ENCODE results near the gene DGKI. TPM values are rescaled to one million over a fixed set of nuclear protein-coding genes. Genes with fewer than 3 reads are reported as not detected.

DGKI gene
- total and polyA plus RNA-seq, 4 experiments from 2014 or later = 0.11 TPM; not detected in 3

DNA sequence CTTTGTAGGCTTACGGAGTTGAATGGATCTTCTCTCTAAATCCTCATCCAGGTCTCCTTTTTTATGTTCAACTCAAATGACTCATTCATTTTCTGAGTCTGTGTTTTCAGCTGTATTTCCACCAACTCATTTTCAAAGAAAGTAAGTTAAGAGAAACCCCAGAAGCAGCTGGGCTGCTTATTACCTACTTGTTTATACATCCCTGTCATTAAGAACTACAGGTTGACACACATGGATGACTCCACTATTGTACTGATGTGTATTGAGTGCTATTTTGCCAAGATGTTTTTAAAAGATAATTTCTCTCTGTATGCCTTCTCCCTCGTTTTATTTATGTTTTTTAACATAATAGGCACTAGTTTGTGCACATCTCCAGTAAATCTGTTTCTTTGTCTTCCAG, 41.9 kb downstream of the DGKI start:
- no peak overlapping the region for H3K27ac ChIP-seq (ENCODE audit: low read depth, low read length)
- H3K9me3 ChIP-seq (ENCODE audit: control insufficient read depth in 1 of 2, low read length in 2 of 2) = no peaks in the 10 kb centered on the region
- no peaks in the 10 kb centered on the region for H3K4me1 ChIP-seq (ENCODE audit: insufficient read depth, low read length)
- H3K4me1 Mint-ChIP-seq = no peaks in the 10 kb centered on the region
- H3K4me3 Mint-ChIP-seq = no peak overlapping the region
- POLR2A ChIA-PET (ENCODE audit: partially characterized antibody) = no interaction called here
- H3K27me3 Mint-ChIP-seq = peaks cover 8 to 14% of the 10 kb centered on the region in 2 donors
- CTCF ChIA-PET (ENCODE audit: partially characterized antibody) = no interaction called here
- no peak overlapping the region for H3K4me3 ChIP-seq (ENCODE audit: low read length in 2 of 2)
- H3K27me3 ChIP-seq (ENCODE audit: insufficient read depth, low read length) = no peaks in the 10 kb centered on the region
- no peak overlapping the region for H3K27ac Mint-ChIP-seq
- DNase-seq = no peak
- intact Hi-C loops (cut with micrococcal nuclease) = no loop called here
- H3K9me3 Mint-ChIP-seq = peaks cover 0 to 2% (median 0%) of the 10 kb centered on the region in 8 donors
- no peaks in the 10 kb centered on the region for H3K36me3 ChIP-seq (ENCODE audit: insufficient read depth, low read length)
- no peaks in the 10 kb centered on the region for H3K36me3 Mint-ChIP-seq

GRCh38 chr7:137801491-137801890, 45.3 kb downstream of the DGKI start:
- CTCF ChIA-PET (ENCODE audit: partially characterized antibody) = no interaction called here
- H3K27me3 ChIP-seq (ENCODE audit: insufficient read depth, low read length) = no peaks in the 10 kb centered on the region
- no peak for DNase-seq
- Mint-ChIP-seq H3K27me3 (peaks cover 1 to 6% of the 10 kb centered on the region in 2 donors), H3K4me1 (no peaks in the 10 kb centered on the region), H3K4me3 (no peak overlapping the region), H3K9me3 (peaks cover 0 to 2% (median 0%) of the 10 kb centered on the region in 8 donors), H3K36me3 (no peaks in the 10 kb centered on the region), H3K27ac (no peak overlapping the region)
- intact Hi-C loops (cut with micrococcal nuclease) = no loop called here
- POLR2A ChIA-PET (ENCODE audit: partially characterized antibody) = no interaction called here
- H3K4me1 ChIP-seq (ENCODE audit: insufficient read depth, low read length) = no peaks in the 10 kb centered on the region
- no peak overlapping the region for H3K4me3 ChIP-seq (ENCODE audit: low read length in 2 of 2)
- H3K27ac ChIP-seq (ENCODE audit: low read depth, low read length) = no peak overlapping the region
- no peaks in the 10 kb centered on the region for H3K36me3 ChIP-seq (ENCODE audit: insufficient read depth, low read length)
- H3K9me3 ChIP-seq (ENCODE audit: control insufficient read depth in 1 of 2, low read length in 2 of 2) = no peaks in the 10 kb centered on the region

- Mint-ChIP-seq H3K4me1 (no peaks in the 10 kb centered on the region), H3K4me3 (no peak overlapping the region), H3K9me3 (peaks cover 0 to 7% (median 0%) of the 10 kb centered on the region in 8 donors), H3K27ac (no peak overlapping the region), H3K27me3 (peaks cover 1 to 4% of the 10 kb centered on the region in 2 donors), H3K36me3 (no peaks in the 10 kb centered on the region)
- intact Hi-C loops (cut with micrococcal nuclease) = no loop called here
- POLR2A ChIA-PET (ENCODE audit: partially characterized antibody) = no interaction called here
- H3K4me1 ChIP-seq (ENCODE audit: insufficient read depth, low read length) = no peaks in the 10 kb centered on the region
- CTCF ChIA-PET (ENCODE audit: partially characterized antibody) = no interaction called here
- no peaks in the 10 kb centered on the region for H3K36me3 ChIP-seq (ENCODE audit: insufficient read depth, low read length)
- H3K27ac ChIP-seq (ENCODE audit: low read depth, low read length) = no peak overlapping the region
- H3K27me3 ChIP-seq (ENCODE audit: insufficient read depth, low read length) = no peaks in the 10 kb centered on the region
- H3K9me3 ChIP-seq (ENCODE audit: control insufficient read depth in 1 of 2, low read length in 2 of 2) = no peaks in the 10 kb centered on the region
- no peak for DNase-seq
- H3K4me3 ChIP-seq (ENCODE audit: low read length in 2 of 2) = no peak overlapping the region
Observed at GRCh38 chr7:137801003-137801402, 45.8 kb downstream of the DGKI start.

DNA sequence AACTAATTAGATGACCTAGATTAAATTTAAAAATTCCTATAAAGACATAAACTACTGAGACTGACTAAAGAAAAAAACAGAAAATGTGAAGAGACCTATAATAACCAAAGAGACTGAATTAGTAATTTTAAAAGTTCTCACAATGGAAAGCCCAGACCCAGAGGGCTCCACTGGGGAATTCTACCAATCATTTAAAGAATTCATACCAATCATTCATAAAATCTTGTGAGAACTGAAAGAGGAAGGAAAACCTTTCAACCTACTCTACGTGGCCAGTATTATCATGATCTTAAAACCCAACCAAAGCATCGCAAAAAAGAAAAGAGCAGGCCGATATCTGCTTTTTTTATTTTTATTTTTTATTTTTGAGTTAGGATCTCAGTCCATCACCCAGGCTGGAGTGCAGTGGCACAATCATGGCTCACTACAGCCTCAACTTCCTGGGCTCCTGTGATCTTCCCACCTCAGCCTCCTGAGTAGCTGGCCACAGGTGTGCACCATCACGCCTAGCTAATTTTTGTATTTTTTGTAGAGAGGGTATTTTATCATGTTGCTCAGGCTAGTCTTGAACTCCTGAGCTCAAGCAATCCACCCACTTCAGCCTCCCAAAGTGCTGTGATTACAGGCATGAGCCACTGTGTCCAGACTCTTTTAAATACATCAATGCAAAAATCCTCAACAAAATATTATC, 48.6 kb downstream of the DGKI start:
- H3K36me3 ChIP-seq (ENCODE audit: insufficient read depth, low read length) = no peaks in the 10 kb centered on the region
- no peak for DNase-seq
- H3K4me1 ChIP-seq (ENCODE audit: insufficient read depth, low read length) = no peaks in the 10 kb centered on the region
- H3K36me3 Mint-ChIP-seq = no peaks in the 10 kb centered on the region
- H3K9me3 Mint-ChIP-seq = peaks cover 0 to 12% (median 0%) of the 10 kb centered on the region in 8 donors
- no peaks in the 10 kb centered on the region for H3K9me3 ChIP-seq (ENCODE audit: control insufficient read depth in 1 of 2, low read length in 2 of 2)
- no peaks in the 10 kb centered on the region for H3K27me3 ChIP-seq (ENCODE audit: insufficient read depth, low read length)
- no peak overlapping the region for H3K4me3 ChIP-seq (ENCODE audit: low read length in 2 of 2)
- no peaks in the 10 kb centered on the region for H3K4me1 Mint-ChIP-seq
- H3K4me3 Mint-ChIP-seq = no peak overlapping the region
- H3K27me3 Mint-ChIP-seq = peaks cover 1% of the 10 kb centered on the region in 2 donors
- ChIA-PET POLR2A (ENCODE audit: partially characterized antibody) (no interaction called here), CTCF (ENCODE audit: partially characterized antibody) (no interaction called here)
- H3K27ac ChIP-seq (ENCODE audit: low read depth, low read length) = no peak overlapping the region
- intact Hi-C loops (cut with micrococcal nuclease) = no loop called here
- no peak overlapping the region for H3K27ac Mint-ChIP-seq

GRCh38 chr7:137795211-137795610, 51.6 kb downstream of the DGKI start:
- Mint-ChIP-seq H3K9me3 (peaks cover 0 to 12% (median 0%) of the 10 kb centered on the region in 8 donors), H3K27me3 (peaks cover 1% of the 10 kb centered on the region in 2 donors), H3K27ac (no peak overlapping the region), H3K36me3 (no peaks in the 10 kb centered on the region), H3K4me3 (no peak overlapping the region), H3K4me1 (no peaks in the 10 kb centered on the region)
- no peaks in the 10 kb centered on the region for H3K4me1 ChIP-seq (ENCODE audit: insufficient read depth, low read length)
- intact Hi-C loops (cut with micrococcal nuclease) = no loop called here
- no peaks in the 10 kb centered on the region for H3K9me3 ChIP-seq (ENCODE audit: control insufficient read depth in 1 of 2, low read length in 2 of 2)
- DNase-seq = no peak
- ChIA-PET POLR2A (ENCODE audit: partially characterized antibody) (no interaction called here), CTCF (ENCODE audit: partially characterized antibody) (interaction anchor here (0.7 kb wide), 1 partner anchor 9 kb away, joined by 3 read pairs; no protein-coding TSS in a partner anchor)
- no peak overlapping the region for H3K27ac ChIP-seq (ENCODE audit: low read depth, low read length)
- no peak overlapping the region for H3K4me3 ChIP-seq (ENCODE audit: low read length in 2 of 2)
- H3K27me3 ChIP-seq (ENCODE audit: insufficient read depth, low read length) = no peaks in the 10 kb centered on the region
- H3K36me3 ChIP-seq (ENCODE audit: insufficient read depth, low read length) = no peaks in the 10 kb centered on the region

DNA sequence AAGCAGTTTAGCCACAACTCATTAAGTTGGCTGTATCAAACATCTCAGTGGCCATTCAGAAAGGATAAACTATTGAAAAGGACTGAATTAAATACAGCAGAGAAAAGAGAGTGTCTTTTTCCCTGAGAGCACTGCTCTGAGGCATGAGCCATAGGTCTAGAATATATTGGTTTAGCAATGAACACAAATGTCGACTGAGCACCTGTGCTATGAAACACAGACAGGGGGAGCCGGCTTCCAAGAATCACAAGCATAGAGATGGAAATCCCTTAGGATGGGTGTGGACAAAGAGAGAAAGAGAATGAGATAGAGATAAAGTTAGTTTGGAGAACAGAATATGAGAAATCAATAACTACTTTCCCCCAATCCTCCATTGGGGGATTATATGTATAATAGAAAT, 54.8 kb downstream of the DGKI start:
- ChIA-PET CTCF (ENCODE audit: partially characterized antibody) (no interaction called here), POLR2A (ENCODE audit: partially characterized antibody) (no interaction called here)
- Histone ChIP-seq H3K4me3 (ENCODE audit: low read length in 2 of 2) (no peak overlapping the region), H3K9me3 (ENCODE audit: control insufficient read depth in 1 of 2, low read length in 2 of 2) (no peaks in the 10 kb centered on the region), H3K27me3 (ENCODE audit: insufficient read depth, low read length) (no peaks in the 10 kb centered on the region), H3K36me3 (ENCODE audit: insufficient read depth, low read length) (no peaks in the 10 kb centered on the region), H3K27ac (ENCODE audit: low read depth, low read length) (no peak overlapping the region), H3K4me1 (ENCODE audit: insufficient read depth, low read length) (no peaks in the 10 kb centered on the region)
- Mint-ChIP-seq H3K36me3 (no peaks in the 10 kb centered on the region), H3K9me3 (peaks cover 0 to 16% (median 0%) of the 10 kb centered on the region in 8 donors), H3K27ac (no peak overlapping the region), H3K4me1 (no peaks in the 10 kb centered on the region), H3K27me3 (peaks cover 1 to 8% of the 10 kb centered on the region in 2 donors), H3K4me3 (no peak overlapping the region)
- intact Hi-C loops (cut with micrococcal nuclease) = no loop called here
- DNase-seq = no peak

DNA sequence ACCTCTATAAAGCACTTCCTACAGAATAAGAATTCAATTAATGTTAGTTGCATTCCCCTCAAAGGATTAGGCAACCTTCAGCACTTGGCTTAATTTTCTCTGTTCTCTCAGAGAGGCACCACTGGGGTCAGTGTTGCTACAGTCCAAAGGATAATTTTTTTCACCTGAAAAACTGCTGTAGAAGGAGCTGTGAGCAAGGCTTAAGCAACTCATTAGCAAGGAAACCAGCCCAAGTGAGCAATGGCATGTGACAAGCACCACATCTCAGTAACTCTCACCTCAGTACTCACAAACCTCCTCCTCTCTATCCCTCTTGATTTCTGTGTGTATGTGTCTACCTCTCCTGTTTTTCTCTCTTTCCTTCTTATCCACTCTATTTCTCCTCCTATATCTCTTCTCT, 55.9 kb downstream of the DGKI start:
- no peak overlapping the region for H3K4me3 Mint-ChIP-seq
- H3K9me3 Mint-ChIP-seq = peaks cover 0 to 8% (median 0%) of the 10 kb centered on the region in 8 donors
- no peaks in the 10 kb centered on the region for H3K36me3 Mint-ChIP-seq
- H3K4me1 Mint-ChIP-seq = no peaks in the 10 kb centered on the region
- no peak for DNase-seq
- H3K4me3 ChIP-seq (ENCODE audit: low read length in 2 of 2) = no peak overlapping the region
- no peaks in the 10 kb centered on the region for H3K4me1 ChIP-seq (ENCODE audit: insufficient read depth, low read length)
- H3K27ac ChIP-seq (ENCODE audit: low read depth, low read length) = no peak overlapping the region
- H3K9me3 ChIP-seq (ENCODE audit: control insufficient read depth in 1 of 2, low read length in 2 of 2) = no peaks in the 10 kb centered on the region
- POLR2A ChIA-PET (ENCODE audit: partially characterized antibody) = no interaction called here
- no peaks in the 10 kb centered on the region for H3K36me3 ChIP-seq (ENCODE audit: insufficient read depth, low read length)
- CTCF ChIA-PET (ENCODE audit: partially characterized antibody) = no interaction called here
- H3K27me3 Mint-ChIP-seq = peaks cover 8% of the 10 kb centered on the region in 2 donors
- no peak overlapping the region for H3K27ac Mint-ChIP-seq
- intact Hi-C loops (cut with micrococcal nuclease) = no loop called here
- no peaks in the 10 kb centered on the region for H3K27me3 ChIP-seq (ENCODE audit: insufficient read depth, low read length)

Data from CD4-positive, alpha-beta memory T cell (primary cell).